B cell (primary cell): ENCODE data around the gene ARL6IP4. TPM values are rescaled to one million over a fixed set of nuclear protein-coding genes. Genes with fewer than 3 reads are reported as not detected.

Experiments
- ATAC-seq: fragments of 200-7000 bp; cut with Tn5 transposase; one replicate; pipeline ENCODE4 v1.10.0; 2021; ENCODE audit warnings: low read depth, mild to moderate bottlenecking, moderate number of reproducible peaks, moderate library complexity
- CTCF ChIA-PET: fragments of 350-600 bp; sonication (Branson Sonifier 250); formaldehyde crosslinking; loops from one replicate; lab custom pipeline; 2021; ENCODE audit warnings: antibody characterized with exemption, inconsistent platforms; lab: Charles Lee
- POLR2A ChIA-PET: fragments of 350-600 bp; sonication (Branson Sonifier 250); formaldehyde crosslinking; loops from one replicate; lab custom pipeline; 2021; ENCODE audit warnings: antibody characterized with exemption; lab: Charles Lee
- DNase-seq: peaks from one replicate; pipeline ENCODE4 v3.0.0; 2013
- H2AFZ ChIP-seq: 2 replicates; pipeline ENCODE4 v1.6.1; 2012; ENCODE audit warnings: mild to moderate bottlenecking, low read depth, low read length; ENCODE audit not compliant: insufficient read depth, poor library complexity, severe bottlenecking
- H3K27ac ChIP-seq, 2 donors: 1 replicate in 1 of 2; 2 replicates in 1 of 2; pipeline ENCODE4 v1.5.1; 2012 to 2013; ENCODE audit warnings: low read length in 2 of 2, mild to moderate bottlenecking in 2 of 2, moderate library complexity in 1 of 2
- H3K27me3 ChIP-seq, 4 experiments: fragments of 200-600 bp in 1 of 4; sonication (generic) in 1 of 4; replicated peaks in 1 of 4; 1 replicate in 2 of 4; 2 replicates in 2 of 4; pipeline versions ENCODE4 v1.6.1 to v1.7.0; 2013 to 2016; ENCODE audit warnings: low read length in 3 of 4, mild to moderate bottlenecking in 2 of 4, mixed read lengths in 1 of 4, moderate library complexity in 1 of 4; ENCODE audit not compliant: insufficient read depth in 4 of 4, control insufficient read depth in 3 of 4; ENCODE audit errors: control extremely low read depth in 1 of 4
- H3K36me3 ChIP-seq, 2 experiments: replicated peaks in 1 of 2; 1 replicate in 1 of 2; 2 replicates in 1 of 2; pipeline versions ENCODE4 v1.6.1 to v1.7.1; 2013; ENCODE audit warnings: low read length in 1 of 2; ENCODE audit not compliant: insufficient read depth in 2 of 2, control insufficient read depth in 1 of 2; ENCODE audit errors: control extremely low read depth in 1 of 2, extremely low read depth in 1 of 2
- H3K4me1 ChIP-seq, 2 donors: fragments of 200-600 bp in 1 of 2; sonication (generic) in 1 of 2; 1 replicate in 1 of 2; 2 replicates in 1 of 2; pipeline versions ENCODE4 v1.5.1 to v1.6.1; 2013 to 2017; ENCODE audit warnings: low read length in 2 of 2; ENCODE audit not compliant: control insufficient read depth in 2 of 2, insufficient read depth in 2 of 2
- H3K4me2 ChIP-seq: replicated peaks from 2 replicates; pipeline ENCODE3; 2012; ENCODE audit warnings: mild to moderate bottlenecking, low read depth, low read length; ENCODE audit not compliant: poor library complexity, severe bottlenecking
- H3K4me3 ChIP-seq, 5 experiments: fragments of 200-600 bp in 1 of 5; sonication (generic) in 1 of 5; 1 replicate in 3 of 5; 2 replicates in 2 of 5; pipeline versions ENCODE4 v1.5.1 to v1.7.0; 2011 to 2016; ENCODE audit warnings: low read length in 4 of 5, mild to moderate bottlenecking in 4 of 5, low read depth in 2 of 5, control low read depth in 1 of 5, moderate library complexity in 1 of 5; ENCODE audit not compliant: insufficient read depth in 1 of 5; ENCODE audit errors: control extremely low read depth in 1 of 5, extremely low read depth in 1 of 5
- H3K79me2 ChIP-seq: fragments of 200-600 bp; sonication (generic); one replicate; pipeline ENCODE4 v1.6.0; 2016; ENCODE audit warnings: low read length; ENCODE audit not compliant: control insufficient read depth, insufficient read depth
- H3K9ac ChIP-seq: fragments of 200-600 bp; sonication (generic); 2 replicates; pipeline ENCODE4 v1.6.1; 2017; ENCODE audit warnings: mild to moderate bottlenecking, low read length, moderate library complexity
- H3K9me3 ChIP-seq, 3 donors: one replicate each; pipeline versions ENCODE4 v1.6.1 to v1.7.1; 2013; ENCODE audit warnings: low read length in 2 of 3; ENCODE audit not compliant: control insufficient read depth in 2 of 3, insufficient read depth in 1 of 3; ENCODE audit errors: control extremely low read depth in 1 of 3
- H4K20me1 ChIP-seq: 2 replicates; pipeline ENCODE4 v1.6.0; 2012; ENCODE audit warnings: mild to moderate bottlenecking, low read length; ENCODE audit not compliant: insufficient read depth, control insufficient read depth, poor library complexity, severe bottlenecking
- H3K27ac Mint-ChIP-seq: one replicate; pipeline ENCODE4 v1.8.0; 2021; ENCODE audit warnings: mixed read lengths
- H3K27me3 Mint-ChIP-seq: one replicate; pipeline ENCODE4 v1.8.0; 2021; ENCODE audit warnings: mixed read lengths
- H3K4me1 Mint-ChIP-seq: one replicate; pipeline ENCODE4 v1.8.0; 2021; ENCODE audit warnings: mixed read lengths
- H3K4me3 Mint-ChIP-seq: one replicate; pipeline ENCODE4 v1.8.0; 2021; ENCODE audit warnings: mixed read lengths
- H3K9me3 Mint-ChIP-seq: one replicate; pipeline ENCODE4 v1.8.0; 2022; ENCODE audit warnings: mixed read lengths; ENCODE audit not compliant: insufficient read depth
- EZH2 ChIP-seq: IDR thresholded peaks from 2 replicates; pipeline ENCODE4 v1.6.1; 2012; ENCODE audit warnings: borderline replicate concordance, low read depth, mild to moderate bottlenecking, moderate library complexity, low read length; ENCODE audit not compliant: insufficient read depth, poor library complexity, severe bottlenecking
- WGBS: methylation state at CpG from one replicate; pipeline ENCODE4 v1.1.5; 2013; ENCODE audit warnings: missing lambda C conversion rate; ENCODE audit not compliant: insufficient coverage; 5-methylcytosine and 5-hydroxymethylcytosine counted together
- intact Hi-C: fragments of 100-400 bp; cut with micrococcal nuclease; formaldehyde crosslinking; loops from one replicate; pipeline ENCODE4 v1.10.0; 2022
- polyA plus RNA-seq: library from polyadenylated mRNA; depleted of rRNA; stranded (reverse); fragments of >200 nt; gene quantifications from 2 replicates; pipeline ENCODE4 v1.2.3, GENCODE V29; 2012
- total RNA-seq, 2 donors: library from RNA; stranded (reverse); fragments of 120-200 nt in 1 of 2; gene quantifications; 1 replicate in 1 of 2; 2 replicates in 1 of 2; pipeline versions ENCODE4 v1.2.3 to v1.2.4, GENCODE V29; 2013 to 2022
- TF ChIP-seq, protein P1 (sequence below): fragments of 200-600 bp; IDR thresholded peaks from one replicate; pipeline ENCODE4 v1.8.0; 2022; ENCODE audit warnings: antibody characterized with exemption, mild to moderate bottlenecking

The ARL6IP4 gene
- total and polyA plus RNA-seq, 2 donors (not counting 1 experiment from before 2014, with no cell fraction given): 165 to 274 TPM

DNA sequence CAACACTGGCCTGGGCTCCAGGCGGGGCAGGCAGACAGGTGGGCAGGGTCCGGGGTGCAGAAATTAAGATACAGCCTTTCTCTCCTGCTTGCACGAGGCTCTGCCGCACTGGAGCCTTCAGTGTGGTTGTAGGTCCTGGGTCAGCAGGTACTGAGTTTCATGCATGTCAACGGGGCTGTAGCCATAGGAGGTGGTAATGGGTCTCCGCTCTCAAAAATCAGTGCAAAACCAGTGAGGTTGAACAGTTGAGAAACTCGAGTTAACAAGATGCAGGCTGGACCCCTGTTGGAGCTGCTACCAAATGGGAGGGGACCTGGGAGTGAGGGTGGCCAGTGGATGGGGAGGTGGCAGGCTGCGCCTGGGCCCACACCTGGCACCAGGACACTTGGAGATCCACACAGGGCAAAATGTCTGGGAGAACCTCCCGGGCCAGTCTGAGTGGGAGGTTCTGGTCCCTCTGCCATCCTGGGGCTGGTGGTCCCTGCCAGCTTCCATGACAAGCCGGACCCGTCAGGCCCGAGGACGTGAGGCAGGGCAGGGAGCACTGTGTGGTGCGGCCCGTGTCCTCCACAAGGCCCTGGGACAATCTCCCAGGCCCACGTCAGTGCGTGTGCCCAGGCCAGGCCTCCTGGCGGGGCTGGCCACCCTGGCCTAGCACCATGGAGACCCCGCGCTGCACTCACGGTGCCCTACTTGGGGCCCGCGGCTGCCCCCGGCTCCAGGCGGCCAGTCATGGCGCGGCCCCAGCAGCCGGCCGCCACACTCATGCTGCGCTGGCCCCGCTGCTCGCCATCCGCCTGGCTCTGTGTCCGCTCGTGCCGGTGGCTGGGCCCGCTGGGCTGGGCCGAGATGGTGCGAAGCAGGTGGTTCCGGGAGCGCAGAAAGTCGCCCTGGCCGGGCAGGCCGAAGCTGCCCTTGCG is 5.1 kb downstream of the ARL6IP4 start:
- Histone ChIP-seq H3K9me3 (no peaks in the 10 kb centered on the region), H3K79me2 (peaks cover 14% of the 10 kb centered on the region), H3K27ac (no peak overlapping the region), H3K4me1 (peaks cover 14 to 27% of the 10 kb centered on the region in 2 donors), H3K36me3 (peaks cover 0 to 16% of the 10 kb centered on the region in 2 experiments), H3K27me3 (no peaks in the 10 kb centered on the region), H4K20me1 (peaks cover 27% of the 10 kb centered on the region), H3K4me3 (no peak overlapping the region), H3K4me2 (no peak overlapping the region), H3K9ac (no peak overlapping the region), H2AFZ (no peak overlapping the region)
- TF ChIP-seq, protein P1, sequence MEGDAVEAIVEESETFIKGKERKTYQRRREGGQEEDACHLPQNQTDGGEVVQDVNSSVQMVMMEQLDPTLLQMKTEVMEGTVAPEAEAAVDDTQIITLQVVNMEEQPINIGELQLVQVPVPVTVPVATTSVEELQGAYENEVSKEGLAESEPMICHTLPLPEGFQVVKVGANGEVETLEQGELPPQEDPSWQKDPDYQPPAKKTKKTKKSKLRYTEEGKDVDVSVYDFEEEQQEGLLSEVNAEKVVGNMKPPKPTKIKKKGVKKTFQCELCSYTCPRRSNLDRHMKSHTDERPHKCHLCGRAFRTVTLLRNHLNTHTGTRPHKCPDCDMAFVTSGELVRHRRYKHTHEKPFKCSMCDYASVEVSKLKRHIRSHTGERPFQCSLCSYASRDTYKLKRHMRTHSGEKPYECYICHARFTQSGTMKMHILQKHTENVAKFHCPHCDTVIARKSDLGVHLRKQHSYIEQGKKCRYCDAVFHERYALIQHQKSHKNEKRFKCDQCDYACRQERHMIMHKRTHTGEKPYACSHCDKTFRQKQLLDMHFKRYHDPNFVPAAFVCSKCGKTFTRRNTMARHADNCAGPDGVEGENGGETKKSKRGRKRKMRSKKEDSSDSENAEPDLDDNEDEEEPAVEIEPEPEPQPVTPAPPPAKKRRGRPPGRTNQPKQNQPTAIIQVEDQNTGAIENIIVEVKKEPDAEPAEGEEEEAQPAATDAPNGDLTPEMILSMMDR: no peak
- TF ChIP-seq EZH2: no peak
- H3K27ac Mint-ChIP-seq: peak overlapping the region; percentile 61
- POLR2A ChIA-PET: interaction anchor here (0.6 kb wide), 1 partner anchor 227 kb away, joined by 6 read pairs; no protein-coding TSS in a partner anchor
- no peaks in the 10 kb centered on the region for H3K9me3 Mint-ChIP-seq
- CTCF ChIA-PET: no interaction called here
- ATAC-seq (no peak), DNase-seq (no peak)
- no peak overlapping the region for H3K4me3 Mint-ChIP-seq
- WGBS: 95% methylated on average over 45 of the region's 45 CpGs
- peaks cover 33% of the 10 kb centered on the region for H3K4me1 Mint-ChIP-seq
- intact Hi-C loops: no loop called here
- H3K27me3 Mint-ChIP-seq: no peaks in the 10 kb centered on the region

DNA sequence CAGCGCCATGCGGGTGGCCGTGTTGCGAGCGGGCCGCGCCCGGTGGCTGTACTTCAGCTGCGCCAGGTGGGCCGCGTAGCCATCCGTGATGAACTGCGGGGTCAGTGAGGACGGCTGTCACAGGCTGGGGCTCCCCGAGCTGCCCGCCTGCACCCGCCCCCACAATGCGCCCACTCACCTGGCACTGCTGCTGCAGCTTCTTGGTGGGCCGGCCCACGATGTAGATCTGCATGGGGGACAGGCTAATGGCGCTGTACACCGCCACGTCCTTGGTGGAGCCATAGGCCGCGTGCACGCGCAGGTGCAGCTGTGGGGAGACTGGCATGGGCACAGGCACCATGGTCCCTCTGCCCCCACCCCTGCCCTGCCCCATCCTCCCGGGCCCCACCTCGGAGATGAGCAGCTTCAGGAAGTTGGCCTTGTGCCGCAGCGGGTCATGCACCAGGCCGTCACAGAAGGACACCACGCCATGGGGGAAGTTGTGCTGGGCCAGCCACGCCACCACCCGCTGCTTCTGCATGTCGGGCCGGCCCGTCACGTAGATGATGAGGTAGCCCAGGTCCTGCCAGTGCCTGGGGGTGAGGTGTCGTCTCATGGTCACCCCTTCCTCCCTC is 5.9 kb downstream of the ARL6IP4 start:
- no peaks in the 10 kb centered on the region for H3K27me3 Mint-ChIP-seq
- 97% methylated on average over 40 of the region's 40 CpGs for WGBS
- H2AFZ ChIP-seq: no peak overlapping the region
- intact Hi-C loops: no loop called here
- CTCF ChIA-PET: no interaction called here
- POLR2A ChIA-PET: interaction anchor here (0.6 kb wide), 1 partner anchor 227 kb away, joined by 6 read pairs; no protein-coding TSS in a partner anchor
- H3K4me2 ChIP-seq: no peak overlapping the region
- TF ChIP-seq, protein P1: no peak
- no peak for TF ChIP-seq EZH2
- no peak for DNase-seq
- peaks cover 19% of the 10 kb centered on the region for H4K20me1 ChIP-seq
- no peak overlapping the region for H3K27ac Mint-ChIP-seq
- H3K9ac ChIP-seq: no peak overlapping the region
- H3K4me1 Mint-ChIP-seq: peaks cover 30% of the 10 kb centered on the region
- peaks cover 12 to 24% of the 10 kb centered on the region in 2 donors for H3K4me1 ChIP-seq
- no peak overlapping the region for H3K4me3 ChIP-seq
- no peaks in the 10 kb centered on the region for H3K27me3 ChIP-seq
- peaks cover 0 to 16% of the 10 kb centered on the region in 2 experiments for H3K36me3 ChIP-seq
- H3K9me3 Mint-ChIP-seq: no peaks in the 10 kb centered on the region
- no peak overlapping the region for H3K27ac ChIP-seq
- no peak overlapping the region for H3K4me3 Mint-ChIP-seq
- peaks cover 8% of the 10 kb centered on the region for H3K79me2 ChIP-seq
- no peak for ATAC-seq
- H3K9me3 ChIP-seq: no peaks in the 10 kb centered on the region
